Posterior vena cava (tissue), 2 donors: ENCODE measurements around the gene CERS2. TPM values are rescaled to one million over a fixed set of nuclear protein-coding genes. Genes with fewer than 3 reads are reported as not detected.

ENCODE experiments used
- DNase-seq: peaks from one replicate; pipeline ENCODE4 v3.0.0-alpha.2; 2020; ENCODE audit warnings: low spot score
- intact Hi-C, 2 donors: fragments of 100-400 bp; cut with DNase I; formaldehyde crosslinking; loops; one replicate each; pipeline versions ENCODE4 v1.14.1 to v1.14.2; 2022 to 2023
- long read RNA-seq, 2 donors: library from polyadenylated mRNA; unstranded; transcript quantifications; one replicate each; pipeline ENCODE4 v2.0.0, GENCODE V29; 2020 to 2021
- total RNA-seq, 2 donors: library from RNA; stranded (reverse); fragmentation: NEBNext Ultra II Directional; extraction: Animal tissue kit (Norgen Biotek cat#: 25700); gene quantifications; one replicate each; pipeline ENCODE4 v1.2.1, GENCODE V29; 2021
- donor health status: DM: yes; HTN: yes; CAD: no.
- donor health status: DM: yes; HTN: yes; CAD: no.

The CERS2 gene, protein sequence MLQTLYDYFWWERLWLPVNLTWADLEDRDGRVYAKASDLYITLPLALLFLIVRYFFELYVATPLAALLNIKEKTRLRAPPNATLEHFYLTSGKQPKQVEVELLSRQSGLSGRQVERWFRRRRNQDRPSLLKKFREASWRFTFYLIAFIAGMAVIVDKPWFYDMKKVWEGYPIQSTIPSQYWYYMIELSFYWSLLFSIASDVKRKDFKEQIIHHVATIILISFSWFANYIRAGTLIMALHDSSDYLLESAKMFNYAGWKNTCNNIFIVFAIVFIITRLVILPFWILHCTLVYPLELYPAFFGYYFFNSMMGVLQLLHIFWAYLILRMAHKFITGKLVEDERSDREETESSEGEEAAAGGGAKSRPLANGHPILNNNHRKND
- 100 to 1,000 TPM; 112 to 133 TPM for total RNA-seq
- long read RNA-seq, donor 1, transcript CERS2-205 (11 exons, 2,505 nt), result major isoform, 55 of 71 reads
- long read RNA-seq, donor 1, partial matches to known transcripts, result 8 of 71 reads
- long read RNA-seq, donor 1, other reads (novel, unspliced or antisense), result 8 of 71 reads
- long read RNA-seq, donor 2, transcript CERS2-205 (11 exons, 2,505 nt), result major isoform, 109 of 146 reads
- long read RNA-seq, donor 2, partial matches to known transcripts, result 19 of 146 reads
- long read RNA-seq, donor 2, other reads (novel, unspliced or antisense), result 15 of 146 reads

DNA sequence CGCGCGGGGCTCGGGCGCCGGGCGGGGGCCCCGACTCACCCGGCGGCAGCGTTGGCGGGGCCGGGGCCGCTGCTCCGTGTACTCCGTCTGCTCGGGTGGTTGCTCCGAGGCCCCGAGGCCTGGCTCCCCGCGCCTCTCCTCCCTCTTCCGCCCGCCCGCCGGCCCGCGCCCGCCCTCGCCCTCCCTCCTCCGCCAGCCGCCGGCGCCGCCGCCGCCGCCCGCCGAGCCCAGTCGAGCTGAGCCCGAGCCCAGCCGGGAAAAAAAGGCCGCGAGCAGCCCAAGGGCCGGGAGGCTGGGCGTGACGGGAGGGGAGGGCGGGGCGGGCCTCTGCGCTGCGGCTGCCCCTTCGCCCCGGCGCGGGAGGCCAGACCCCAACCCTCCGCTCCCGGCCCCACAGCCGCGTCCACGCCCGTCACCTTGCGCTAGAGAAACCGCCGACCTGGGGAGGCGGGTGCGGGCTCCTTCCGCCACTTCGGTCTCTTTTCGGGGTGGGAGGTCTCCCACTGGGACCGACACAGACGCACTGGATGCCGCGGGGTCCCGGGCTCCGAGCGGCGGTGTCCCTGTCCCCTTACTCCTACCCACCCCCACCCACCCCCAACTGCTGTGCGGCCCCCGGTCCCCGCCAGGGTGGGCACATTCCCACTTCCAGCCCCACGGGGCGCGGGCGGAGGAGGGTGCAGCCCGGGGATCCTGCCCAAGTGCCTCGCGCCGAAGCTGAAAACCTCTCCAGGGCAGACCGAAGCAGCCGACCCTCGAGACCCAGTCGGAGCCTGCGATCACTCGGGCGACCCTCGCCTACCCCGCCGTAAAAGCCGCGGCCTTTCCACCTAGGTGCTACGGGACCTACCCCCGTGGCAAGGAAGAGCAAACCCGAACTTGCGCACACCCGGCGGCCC, at the start of gene CERS2:
TSS of gene CERS2 (minus strand) at position 256 of the 899 bp plus-strand sequence. CDS start 5,745 bp downstream, outside the sequence.
- peak; percentile 95 for DNase-seq
- intact Hi-C loops, result no loop called here

DNA sequence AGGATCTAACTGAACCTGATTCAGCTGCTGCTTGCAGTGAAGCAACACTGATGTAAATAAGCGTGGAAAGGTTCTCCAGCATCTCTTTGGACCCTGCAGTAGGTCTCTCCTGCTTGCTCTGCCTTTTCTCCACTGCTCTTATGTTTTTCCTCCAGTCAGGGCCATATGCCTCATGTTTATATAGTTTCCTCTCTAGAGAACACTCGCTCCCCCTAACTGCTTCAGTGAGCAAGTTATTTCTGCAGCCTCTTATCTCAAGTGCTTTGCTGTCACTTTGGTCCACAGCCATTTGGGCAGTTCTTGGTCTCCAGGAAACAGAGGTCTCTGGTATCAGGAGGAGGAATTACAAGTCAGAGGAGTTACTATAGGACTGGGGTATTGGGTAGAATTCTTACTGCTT, 38.9 kb upstream of the CERS2 start:
- no peak for DNase-seq
- intact Hi-C loops, result no loop called here

DNA sequence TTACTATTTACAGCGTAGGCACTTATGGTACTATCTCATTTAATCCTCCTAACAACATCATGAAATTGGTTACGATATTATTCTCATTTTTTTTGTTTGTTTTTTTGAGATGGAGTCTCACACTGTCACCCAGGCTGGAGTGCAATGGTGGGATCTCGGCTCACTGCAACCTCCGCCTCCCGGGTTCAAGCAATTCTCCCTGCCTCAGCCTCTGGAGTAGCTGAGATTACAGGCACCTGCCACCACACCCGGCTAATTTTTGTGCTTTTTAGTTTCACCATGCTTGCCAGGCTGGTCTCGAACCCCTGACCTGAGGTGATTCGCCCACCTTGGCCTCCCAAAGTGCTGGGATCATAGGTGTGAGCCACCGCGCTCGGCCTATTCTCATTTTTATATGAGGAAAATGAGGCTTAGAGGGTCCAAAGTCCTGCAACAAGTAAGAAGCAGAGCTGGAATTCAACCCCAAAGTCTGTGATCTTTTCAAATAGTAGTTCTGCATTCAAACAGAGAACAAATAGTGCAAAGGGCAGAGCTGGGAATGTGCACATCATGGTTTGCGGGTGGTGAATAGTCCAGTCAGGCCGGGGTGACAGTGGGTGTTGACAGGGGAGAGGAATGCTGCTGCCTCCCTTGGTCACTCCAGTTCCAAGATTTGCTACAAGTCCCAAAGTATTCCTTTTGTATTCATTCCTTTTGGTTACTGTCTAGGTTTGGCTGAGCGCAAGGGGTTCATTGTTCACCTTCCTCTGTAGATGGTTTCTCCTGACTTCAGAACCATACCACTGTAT, 38.2 kb upstream of the CERS2 start:
- DNase-seq, result no peak
- intact Hi-C loops, result no loop called here

DNA sequence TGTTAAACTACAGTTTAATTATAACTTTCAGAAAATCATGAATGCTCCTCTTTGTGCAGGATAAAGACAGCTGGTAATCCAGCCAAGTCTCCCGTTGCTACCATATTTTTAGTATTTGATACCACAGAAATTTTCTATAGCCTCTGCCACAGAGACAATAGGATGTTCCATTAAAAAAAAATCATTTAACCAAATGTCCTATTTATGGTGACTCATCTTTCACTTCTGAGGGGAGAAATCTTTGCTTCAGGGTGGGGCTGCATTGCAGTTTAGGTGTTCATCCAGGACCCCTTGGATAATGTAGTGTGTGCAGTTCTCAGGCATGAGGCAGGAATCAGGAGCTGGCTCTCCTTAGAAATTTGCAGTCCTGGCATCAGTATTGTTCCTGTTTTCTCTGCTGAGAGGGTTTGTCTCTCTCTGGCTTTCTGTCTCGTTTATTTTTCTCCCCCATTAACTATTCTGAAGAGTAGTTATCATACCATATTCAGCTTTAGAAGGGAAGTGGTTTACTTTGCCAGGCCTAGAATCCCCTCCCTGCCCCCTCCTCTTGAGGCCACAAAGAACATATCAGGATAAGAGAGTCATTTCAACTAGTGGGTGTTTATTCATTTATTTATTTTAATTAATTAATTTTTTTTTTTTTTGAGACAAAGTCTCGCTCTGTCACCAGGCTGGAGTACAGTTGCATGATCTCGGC, 36.7 kb upstream of the CERS2 start:
- intact Hi-C loops, result loop anchor here in 1 of 2 donors (2.0 kb wide), 1 partner anchor 13 kb away; no protein-coding TSS in a partner anchor
- DNase-seq, result no peak

DNA sequence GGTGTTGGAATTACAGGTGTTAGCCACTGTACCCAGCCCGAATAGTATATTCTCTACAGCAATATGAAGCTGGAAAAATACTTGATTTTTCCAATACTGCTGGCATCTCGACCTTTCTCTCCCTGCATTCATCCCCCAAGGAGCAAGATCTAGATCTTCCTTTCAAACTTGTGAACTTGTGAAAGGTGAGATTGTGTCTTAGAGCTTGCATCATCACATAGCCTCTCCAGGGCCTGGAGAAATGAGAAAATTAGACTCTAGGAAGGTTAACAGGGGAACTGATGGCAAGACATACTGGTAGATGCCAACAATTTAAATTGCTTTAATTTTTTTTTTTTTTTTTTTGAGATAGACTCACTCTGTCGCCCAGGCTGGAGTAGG, 35.7 kb upstream of the CERS2 start:
- DNase-seq, result no peak
- intact Hi-C loops, result loop anchor here in 1 of 2 donors (2.0 kb wide), 1 partner anchor 14 kb away; no protein-coding TSS in a partner anchor

DNA sequence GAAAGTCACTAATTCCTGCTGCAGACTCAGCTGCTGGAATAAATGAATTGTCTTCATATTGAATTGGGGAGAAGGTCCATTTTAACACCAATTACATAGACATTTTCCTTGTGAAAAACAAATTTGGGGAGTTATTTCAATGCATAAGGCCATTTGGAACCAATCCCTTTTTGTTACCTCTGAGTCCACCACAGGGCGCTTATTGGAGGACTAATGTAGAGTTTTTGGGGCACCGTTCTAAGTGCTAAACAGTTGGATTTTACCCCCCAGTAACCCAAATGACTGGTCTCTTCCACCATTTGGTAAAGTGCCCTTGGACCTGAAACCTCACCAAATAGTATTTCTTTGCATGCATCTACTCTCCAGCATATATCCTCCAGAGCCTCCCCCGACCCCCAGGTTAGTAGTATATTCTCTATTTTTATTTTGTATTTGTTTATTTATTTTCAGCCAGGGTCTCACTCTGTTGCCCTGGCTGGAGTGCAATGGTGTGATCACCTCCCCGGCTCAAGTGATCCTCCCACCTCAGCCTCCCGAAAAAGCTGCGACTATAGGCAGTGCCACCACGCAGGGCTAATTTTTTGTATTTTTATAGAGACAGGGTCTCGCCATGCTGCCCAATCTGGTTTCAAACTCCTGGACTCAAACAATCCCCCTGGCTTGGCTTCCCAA, 35.2 kb upstream of the CERS2 start:
- intact Hi-C loops, result loop anchor here in 1 of 2 donors (2.0 kb wide), 1 partner anchor 15 kb away; no protein-coding TSS in a partner anchor
- DNase-seq, result no peak

DNA sequence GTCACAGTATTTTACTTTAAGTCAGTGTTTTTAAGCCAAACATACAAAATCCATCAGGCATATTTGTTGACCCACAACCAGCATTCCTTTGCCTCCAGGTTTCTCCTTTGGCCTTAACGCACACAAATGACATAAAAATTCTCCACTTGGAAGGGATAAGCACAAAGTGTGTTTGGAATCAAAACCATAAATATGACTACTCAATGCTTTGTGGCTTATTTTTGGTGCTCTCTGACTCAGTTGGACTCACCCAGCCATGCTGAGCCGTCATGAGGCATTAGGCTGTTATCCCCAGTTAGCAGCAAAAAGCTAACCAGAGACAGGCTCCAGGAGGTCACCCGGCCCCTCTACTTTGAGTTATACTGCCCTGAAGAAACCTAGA, 34.6 kb upstream of the CERS2 start:
- DNase-seq, result peak; percentile 37
- intact Hi-C loops, result no loop called here

DNA sequence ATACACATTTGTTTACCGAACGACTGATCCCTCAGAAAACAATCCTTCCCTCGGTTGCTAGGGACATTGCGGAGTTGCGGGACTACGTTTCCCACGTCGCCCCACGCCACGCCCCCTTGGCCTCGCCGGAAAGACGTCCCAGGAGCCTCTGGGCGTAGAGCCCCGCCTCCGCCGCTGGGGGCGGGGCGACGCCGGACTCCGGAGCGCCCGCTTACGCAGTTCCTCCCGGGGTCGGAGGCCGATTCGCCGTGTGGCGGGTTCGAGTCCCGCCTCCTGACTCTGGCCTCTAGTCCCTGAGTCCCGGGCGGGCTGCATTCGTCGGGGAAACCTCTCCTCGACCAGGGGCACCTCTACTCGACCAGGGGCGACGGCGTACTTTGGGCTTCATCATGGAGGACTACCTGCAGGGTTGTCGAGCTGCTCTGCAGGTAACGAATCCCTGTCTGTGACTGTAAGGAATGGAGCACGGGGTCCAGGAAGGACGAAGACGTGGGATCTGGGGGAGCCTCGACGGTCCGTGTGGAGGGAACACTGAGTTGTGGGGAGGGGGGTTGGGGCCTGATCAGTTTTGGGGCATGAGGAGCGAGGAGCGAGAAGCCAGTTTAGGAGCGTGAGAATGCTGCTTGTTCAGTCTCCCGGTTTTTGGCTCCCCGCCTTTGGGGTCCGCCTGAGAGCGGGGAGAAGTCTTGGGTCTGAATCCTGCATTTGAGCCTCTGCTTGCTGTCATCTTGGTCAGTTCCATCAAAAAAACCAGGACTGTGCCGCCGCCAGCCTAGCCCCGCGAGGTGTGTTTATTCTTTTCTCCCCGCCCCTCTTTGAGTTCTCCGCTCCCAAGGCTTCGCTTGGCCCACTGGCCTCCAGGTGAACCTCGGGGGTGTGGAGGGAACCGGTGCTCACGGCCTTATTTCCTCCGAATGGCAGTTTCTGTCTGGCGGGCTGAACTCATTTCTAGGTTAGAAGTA, 33.9 kb upstream of the CERS2 start, which contains the start of gene PRUNE1:
TSS of gene PRUNE1 (plus strand) at position 206 of the 962 bp plus-strand sequence. CDS start at position 390, 184 bp downstream.
- DNase-seq, result peak; percentile 99
- intact Hi-C loops, result no loop called here

DNA sequence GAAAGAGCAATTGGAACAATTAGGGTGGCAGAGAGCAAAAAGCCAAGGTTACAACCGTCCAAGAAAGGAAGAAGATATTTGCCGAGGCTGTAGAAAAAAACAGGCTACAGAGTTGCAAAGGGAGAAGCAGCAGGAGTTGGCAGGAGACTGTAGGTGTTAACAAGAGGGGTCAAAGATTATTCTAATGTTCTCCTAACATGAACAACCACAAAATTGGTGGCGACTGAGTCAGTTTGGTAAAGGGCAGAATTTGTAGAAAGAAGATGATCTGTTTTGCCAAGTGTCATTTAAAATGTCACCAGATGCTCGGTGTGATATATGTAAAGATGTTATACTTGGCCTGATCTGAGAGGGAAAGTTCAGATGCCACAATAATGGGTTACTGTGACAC, 33.2 kb upstream of the CERS2 start:
- intact Hi-C loops, result no loop called here
- no peak for DNase-seq

DNA sequence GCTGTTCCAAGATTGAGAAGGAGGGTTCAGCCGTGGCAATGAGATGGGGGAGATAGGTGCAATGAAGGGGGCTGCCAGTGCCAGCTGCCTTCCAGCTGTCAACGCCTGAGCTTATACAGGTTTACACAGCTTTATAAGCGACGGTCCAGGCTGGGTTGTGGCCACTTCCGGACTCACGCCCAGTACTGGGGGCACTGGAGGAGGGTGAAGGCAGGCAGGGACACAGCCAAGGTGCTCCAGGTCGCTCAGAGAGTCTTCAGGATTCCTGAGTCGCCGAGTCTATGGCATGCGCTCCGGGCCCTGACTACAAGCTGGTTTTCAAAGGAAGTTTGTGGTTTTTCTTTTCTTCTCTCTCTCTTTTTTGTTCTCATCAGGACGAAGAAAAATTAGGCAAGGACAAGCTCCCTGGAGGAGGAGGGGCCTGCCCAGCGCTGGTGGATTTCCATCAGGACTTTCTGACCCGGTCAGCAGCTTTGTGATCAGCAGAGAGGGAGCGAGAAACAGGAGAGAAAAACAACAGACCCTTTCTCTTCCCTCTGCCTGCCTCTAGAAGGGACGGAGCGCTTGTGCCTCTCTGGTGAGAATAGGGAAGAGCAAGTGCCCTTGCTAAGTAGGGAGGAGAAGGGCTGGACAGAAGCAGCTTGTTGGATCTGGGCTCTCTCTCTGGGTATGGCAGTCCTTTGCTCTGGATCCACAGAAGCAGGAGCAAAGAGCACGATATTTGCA, 31.9 kb upstream of the CERS2 start, which contains the start of gene MINDY1:
TSS of gene MINDY1 (minus strand) at position 576 of the 726 bp plus-strand sequence. CDS start 4,285 bp downstream, outside the sequence.
- DNase-seq, result peak; percentile 88
- intact Hi-C loops, result no loop called here

DNA sequence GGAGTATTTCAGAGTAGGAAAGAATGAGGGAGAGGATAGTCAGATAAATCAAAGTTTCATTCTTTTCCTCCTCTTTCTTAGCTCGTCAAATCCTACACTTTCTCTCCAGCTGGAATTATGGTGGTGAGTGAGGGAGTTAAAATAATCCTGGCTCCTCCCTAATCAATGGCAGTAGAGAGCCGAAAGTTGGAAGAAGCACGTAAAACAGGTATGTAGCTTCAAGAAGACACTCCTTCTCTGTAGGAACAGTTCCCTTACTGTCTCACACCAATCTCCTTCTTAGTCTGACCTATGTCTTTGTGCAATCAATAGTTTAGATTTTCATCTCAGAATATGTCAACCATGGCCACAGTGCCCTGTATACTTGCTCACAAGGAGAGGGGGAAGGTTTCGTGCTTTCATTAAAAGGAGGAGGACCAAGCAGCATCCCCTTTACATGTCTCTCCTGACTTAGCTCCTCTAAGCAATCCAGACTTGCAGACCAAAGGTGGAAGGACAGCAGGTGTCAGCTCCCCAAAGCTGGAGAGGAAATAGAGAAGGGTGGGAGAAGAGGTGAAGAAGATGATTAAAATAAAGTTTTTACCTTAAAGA, 31.2 kb upstream of the CERS2 start:
- DNase-seq, result no peak
- intact Hi-C loops, result no loop called here

DNA sequence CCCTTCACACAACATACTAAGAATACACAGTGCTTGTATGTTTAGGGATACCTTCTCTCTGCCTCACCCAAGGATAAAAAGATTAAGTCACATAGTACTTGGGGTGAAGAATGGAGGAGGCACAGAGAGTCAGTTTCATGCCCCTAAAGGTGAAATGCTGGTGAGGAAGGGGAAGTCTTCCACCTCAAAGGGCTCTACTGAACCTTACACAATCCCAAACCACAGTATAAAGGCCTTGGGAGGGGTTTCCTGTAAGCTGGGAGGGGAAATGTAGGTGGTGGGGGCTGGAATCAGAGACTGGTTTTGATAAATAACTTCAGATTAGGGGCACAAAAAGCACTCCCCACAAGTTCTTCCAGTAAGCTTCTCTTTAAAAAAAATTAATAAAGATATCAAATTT, 28.5 kb upstream of the CERS2 start:
- intact Hi-C loops, result no loop called here
- DNase-seq, result no peak

DNA sequence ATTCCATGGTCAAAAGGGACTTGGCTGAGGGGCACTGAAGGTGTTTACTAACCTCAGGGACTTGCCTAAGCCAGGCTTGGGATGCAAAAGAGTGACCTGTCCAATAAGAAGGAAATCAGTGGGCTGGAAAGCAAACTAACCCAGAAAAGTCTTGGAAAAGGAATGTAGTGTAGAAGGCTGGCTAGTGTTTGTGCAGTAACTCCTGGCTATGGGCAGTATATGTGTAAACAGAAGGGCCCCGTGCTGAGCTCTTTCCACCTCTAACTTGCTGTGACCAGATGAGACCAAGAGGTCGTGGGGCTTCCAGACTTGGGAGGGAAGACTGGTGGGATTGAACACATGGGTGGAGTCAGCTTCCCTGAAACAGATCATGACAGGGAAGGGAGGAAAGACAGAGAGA, 28.0 kb upstream of the CERS2 start:
- no peak for DNase-seq
- intact Hi-C loops, result no loop called here

DNA sequence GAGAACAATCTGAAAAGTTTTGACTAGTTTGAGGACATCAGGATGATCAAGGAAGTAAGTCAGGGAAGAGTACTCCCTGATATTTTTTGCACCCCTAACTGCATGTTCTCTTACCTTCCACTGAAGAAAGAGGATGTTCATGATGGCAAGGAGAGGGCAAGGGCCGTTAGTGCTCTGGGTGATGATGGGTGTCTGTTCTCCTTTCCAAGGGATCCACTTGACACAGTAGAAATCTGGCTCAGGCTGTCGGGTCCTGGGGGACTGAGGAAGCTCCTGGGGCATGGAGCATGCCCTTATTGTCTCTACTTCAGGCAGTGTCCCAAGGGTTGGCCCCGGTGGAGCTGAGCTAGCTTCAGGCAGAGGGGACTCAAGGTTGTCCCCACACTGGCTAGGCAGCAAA, 27.4 kb upstream of the CERS2 start:
- DNase-seq, result no peak
- intact Hi-C loops, result no loop called here

DNA sequence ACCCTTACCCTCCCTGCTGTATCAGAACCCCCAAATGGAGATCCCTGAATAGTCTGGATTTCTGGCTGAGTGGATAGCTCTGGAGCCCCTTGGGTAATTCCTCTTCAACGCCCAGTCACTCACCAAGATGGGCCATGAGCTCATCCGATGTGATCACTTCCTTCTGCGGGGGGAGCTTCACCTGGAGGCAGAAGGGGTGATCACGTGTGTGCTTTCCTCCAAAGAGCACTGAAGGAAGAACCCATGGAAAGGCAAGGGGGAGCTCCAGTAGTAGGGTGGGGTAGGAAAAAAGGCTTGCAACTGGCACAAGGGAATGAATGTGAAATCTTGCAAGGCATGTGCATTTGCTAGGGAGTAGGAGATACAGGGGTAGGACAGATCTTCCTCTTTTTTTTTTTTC, 27.0 kb upstream of the CERS2 start:
- intact Hi-C loops, result no loop called here

More for the DNA sequence above, 27.0 kb upstream of the CERS2 start:
- no peak for DNase-seq
